Astrocyte (in vitro differentiated cells and primary cell): ENCODE measurements around the gene NCDN. TPM values are rescaled to one million over a fixed set of nuclear protein-coding genes. Genes with fewer than 3 reads are reported as not detected.

Experiments
- DNase-seq: peaks from one replicate; pipeline ENCODE4 v3.0.0-alpha.2; 2010; ENCODE audit warnings: low read depth
- FAIRE-seq: peaks from 2 replicates; lab custom pipeline; 2011; peaks lifted over from hg19 to GRCh38; lab: Jason Lieb, UNC
- H2AFZ ChIP-seq: 2 replicates; pipeline ENCODE4 v1.6.0; 2012; ENCODE audit warnings: low read depth, low read length, inconsistent platforms
- H3K27ac ChIP-seq: 2 replicates; pipeline ENCODE4 v1.5.1; 2011; ENCODE audit warnings: low read depth, low read length, inconsistent platforms
- H3K27me3 ChIP-seq: 2 replicates; pipeline ENCODE4 v1.6.0; 2011; ENCODE audit warnings: low read length, inconsistent platforms; ENCODE audit not compliant: insufficient read depth
- H3K36me3 ChIP-seq: 2 replicates; pipeline ENCODE4 v1.5.1; 2011; ENCODE audit warnings: low read length, inconsistent platforms; ENCODE audit not compliant: insufficient read depth
- H3K4me1 ChIP-seq: 2 replicates; pipeline ENCODE4 v1.5.1; 2011; ENCODE audit warnings: low read length, inconsistent platforms; ENCODE audit not compliant: insufficient read depth
- H3K4me2 ChIP-seq: 2 replicates; pipeline ENCODE4 v1.6.0; 2012; ENCODE audit warnings: low read length, inconsistent platforms
- H3K4me3 ChIP-seq: 2 replicates; pipeline ENCODE4 v1.5.1; 2011; ENCODE audit warnings: low read depth, mild to moderate bottlenecking, low read length, inconsistent platforms; ENCODE audit not compliant: insufficient read depth
- H3K79me2 ChIP-seq: 2 replicates; pipeline ENCODE4 v1.6.0; 2012; ENCODE audit warnings: mild to moderate bottlenecking, low read length, inconsistent platforms; ENCODE audit not compliant: insufficient read depth
- H3K9ac ChIP-seq: 2 replicates; pipeline ENCODE4 v1.6.0; 2012; ENCODE audit warnings: mild to moderate bottlenecking, low read length, inconsistent platforms
- H3K9me3 ChIP-seq: 2 replicates; pipeline ENCODE4 v1.5.1; 2012; ENCODE audit warnings: low read depth, mild to moderate bottlenecking, low read length, inconsistent platforms; ENCODE audit not compliant: insufficient read depth
- H4K20me1 ChIP-seq: 2 replicates; pipeline ENCODE4 v1.6.0; 2012; ENCODE audit warnings: low read length, inconsistent platforms; ENCODE audit not compliant: insufficient read depth
- H3K27ac Mint-ChIP-seq: one replicate; pipeline ENCODE4 v1.8.0; 2021; ENCODE audit warnings: mild to moderate bottlenecking, mixed read lengths; ENCODE audit not compliant: unreplicated experiment
- H3K27me3 Mint-ChIP-seq: one replicate; pipeline ENCODE4 v1.8.0; 2021; ENCODE audit warnings: low read depth, mixed read lengths; ENCODE audit not compliant: unreplicated experiment
- H3K36me3 Mint-ChIP-seq: one replicate; pipeline ENCODE4 v1.8.0; 2021; ENCODE audit warnings: low read depth, mixed read lengths; ENCODE audit not compliant: unreplicated experiment
- H3K4me1 Mint-ChIP-seq: one replicate; pipeline ENCODE4 v1.8.0; 2021; ENCODE audit warnings: low read depth, mixed read lengths; ENCODE audit not compliant: unreplicated experiment
- H3K4me3 Mint-ChIP-seq: one replicate; pipeline ENCODE4 v1.8.0; 2021; ENCODE audit warnings: mild to moderate bottlenecking, moderate library complexity, mixed read lengths; ENCODE audit not compliant: unreplicated experiment
- H3K9me3 Mint-ChIP-seq: one replicate; pipeline ENCODE4 v1.8.0; 2021; ENCODE audit warnings: mild to moderate bottlenecking, mixed read lengths; ENCODE audit not compliant: unreplicated experiment
- CTCF ChIP-seq: IDR thresholded peaks from 2 replicates; pipeline ENCODE4 v1.5.1; 2011; ENCODE audit warnings: low read depth, mild to moderate bottlenecking, inconsistent platforms, low read length, moderate library complexity; ENCODE audit not compliant: insufficient read depth
- EZH2 ChIP-seq: IDR thresholded peaks from 2 replicates; pipeline ENCODE4 v1.6.1; 2012; ENCODE audit warnings: mild to moderate bottlenecking, low read length, inconsistent platforms; ENCODE audit not compliant: insufficient read depth
- total RNA-seq: library from RNA; stranded (reverse); gene quantifications from 2 replicates; pipeline ENCODE4 v1.2.1, GENCODE V29; 2021

The NCDN gene
- total RNA-seq, 1 donor from 2014 or later: 42.1 TPM

- DNase-seq (peak; percentile 25), FAIRE-seq (no peak)
- Histone ChIP-seq H3K36me3 (no peaks in the 10 kb centered on the region), H3K27ac (no peak overlapping the region), H3K4me1 (no peaks in the 10 kb centered on the region), H3K4me2 (no peak overlapping the region), H3K79me2 (no peaks in the 10 kb centered on the region), H2AFZ (no peak overlapping the region), H3K4me3 (no peak overlapping the region), H3K27me3 (no peaks in the 10 kb centered on the region), H4K20me1 (no peaks in the 10 kb centered on the region), H3K9ac (no peak overlapping the region), H3K9me3 (no peaks in the 10 kb centered on the region)
- Mint-ChIP-seq H3K27me3 (peaks cover 13% of the 10 kb centered on the region), H3K9me3 (peaks cover 2% of the 10 kb centered on the region), H3K4me3 (no peak overlapping the region), H3K27ac (no peak overlapping the region), H3K36me3 (peaks cover 9% of the 10 kb centered on the region), H3K4me1 (peaks cover 7% of the 10 kb centered on the region)
- TF ChIP-seq EZH2: no peak
- TF ChIP-seq CTCF: no peak
Observed at GRCh38 chr1:35592991-35593769, 35.6 kb downstream of the NCDN start.

- FAIRE-seq (no peak), DNase-seq (no peak)
- Histone ChIP-seq H3K36me3 (no peaks in the 10 kb centered on the region), H3K9me3 (no peaks in the 10 kb centered on the region), H3K79me2 (no peaks in the 10 kb centered on the region), H3K4me1 (no peaks in the 10 kb centered on the region), H3K4me2 (no peak overlapping the region), H3K27ac (no peak overlapping the region), H2AFZ (no peak overlapping the region), H3K9ac (no peak overlapping the region), H4K20me1 (no peaks in the 10 kb centered on the region), H3K27me3 (no peaks in the 10 kb centered on the region), H3K4me3 (no peak overlapping the region)
- Mint-ChIP-seq H3K4me1 (peaks cover 9% of the 10 kb centered on the region), H3K36me3 (peaks cover 9% of the 10 kb centered on the region), H3K27me3 (peaks cover 8% of the 10 kb centered on the region), H3K9me3 (peaks cover 2% of the 10 kb centered on the region), H3K27ac (peak overlapping the region; percentile 5), H3K4me3 (no peak overlapping the region)
- TF ChIP-seq CTCF (no peak), EZH2 (no peak)
Observed at GRCh38 chr1:35594005-35594760, 36.6 kb downstream of the NCDN start.
